HL-60 (cell line): ENCODE measurements around the gene TBL1XR1.

Experiments used
- DNase-seq, 2 experiments: peaks; one replicate each; pipeline ENCODE4 v3.0.0-alpha.2; 2010 to 2020; ENCODE audit warnings: low read depth in 1 of 2, low spot score in 1 of 2
- H3K27ac ChIP-seq: fragments of 250-450 bp; sonication (Bioruptor Pico); replicated peaks from 2 replicates; pipeline ENCODE4 v1.5.1; 2020; ENCODE audit warnings: mild to moderate bottlenecking, moderate library complexity
- H3K27me3 ChIP-seq: fragments of 250-450 bp; sonication (Bioruptor Pico); 2 replicates; pipeline ENCODE4 v1.5.1; 2021; ENCODE audit warnings: mild to moderate bottlenecking, moderate library complexity; ENCODE audit not compliant: insufficient read depth, poor library complexity, severe bottlenecking
- H3K4me3 ChIP-seq: replicated peaks from 2 replicates; pipeline ENCODE4 v1.5.1; 2011; ENCODE audit warnings: mild to moderate bottlenecking, control low read depth, low read length; ENCODE audit not compliant: insufficient read depth
- CTCF ChIP-seq: IDR thresholded peaks from one replicate; pipeline ENCODE4 v1.5.1; 2011; ENCODE audit warnings: low read length, control low read depth, inconsistent platforms; ENCODE audit not compliant: insufficient read depth
- GABPA ChIP-seq: IDR thresholded peaks from 2 replicates; pipeline ENCODE4 v1.6.1; 2012; ENCODE audit warnings: low read depth
- POLR2AphosphoS5 ChIP-seq: IDR thresholded peaks from 2 replicates; pipeline ENCODE4 v1.6.1; 2012; ENCODE audit warnings: low read depth
- REST ChIP-seq: IDR thresholded peaks from 2 replicates; pipeline ENCODE4 v1.6.1; 2012; ENCODE audit warnings: low read depth; ENCODE audit not compliant: insufficient replicate concordance
- SPI1 ChIP-seq: IDR thresholded peaks from 2 replicates; pipeline ENCODE4 v1.6.1; 2012; ENCODE audit warnings: low read depth, mild to moderate bottlenecking, borderline replicate concordance

TBL1XR1 gene

GRCh38 chr3:177034832-177035475 is 162.3 kb downstream of the TBL1XR1 start:
- TF ChIP-seq CTCF, result no peak
- TF ChIP-seq POLR2AphosphoS5, result no peak
- TF ChIP-seq SPI1, result no peak
- TF ChIP-seq GABPA, result no peak
- TF ChIP-seq REST, result no peak

DNA sequence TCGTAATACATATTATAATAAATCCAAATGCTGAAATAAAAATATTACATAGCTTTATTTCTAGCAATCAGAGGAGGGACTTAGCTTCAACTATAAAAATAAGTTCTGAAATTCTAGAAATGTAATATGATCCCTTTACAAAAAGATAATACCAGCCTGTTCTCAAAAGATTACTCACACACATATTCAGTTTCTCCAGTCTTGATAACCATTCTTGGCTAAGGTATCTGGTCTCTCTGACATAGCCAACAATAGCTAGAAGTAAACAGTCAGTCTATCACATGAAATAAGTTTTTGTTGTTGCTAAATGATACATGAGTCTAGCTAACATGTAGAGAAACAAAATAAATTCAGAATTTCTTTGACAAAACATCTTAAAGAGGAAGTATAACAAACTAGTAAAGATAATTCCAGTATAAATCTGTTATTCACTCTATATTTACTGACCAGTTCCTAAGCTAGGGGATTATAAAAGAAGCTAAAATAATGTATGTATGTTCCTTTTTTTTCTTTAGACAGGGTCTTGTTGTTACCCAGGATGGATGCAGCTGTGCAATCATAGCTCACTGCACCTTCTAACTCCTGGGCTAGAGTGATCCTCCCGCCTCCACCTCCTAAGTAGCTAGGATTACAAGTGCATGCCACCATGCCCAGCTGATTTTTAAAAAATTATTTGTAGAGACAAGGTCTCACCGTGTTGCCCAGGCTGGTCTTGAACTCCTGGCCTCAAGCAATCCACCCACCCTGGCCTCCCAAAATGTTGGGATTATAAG is 170.6 kb downstream of the TBL1XR1 start:
- Histone ChIP-seq H3K27me3 (no peaks in the 10 kb centered on the region), H3K4me3 (no peak overlapping the region), H3K27ac (no peak overlapping the region)
- TF ChIP-seq REST, result no peak
- TF ChIP-seq CTCF, result no peak
- TF ChIP-seq SPI1, result no peak
- no peak for TF ChIP-seq GABPA
- no peak for TF ChIP-seq POLR2AphosphoS5
- DNase-seq, result no peak

More at GRCh38 chr3:177034832-177035475, 162.3 kb downstream of the TBL1XR1 start:
- H3K27ac ChIP-seq, result no peak overlapping the region
- DNase-seq, result no peak
- no peak overlapping the region for H3K4me3 ChIP-seq
- no peaks in the 10 kb centered on the region for H3K27me3 ChIP-seq

DNA sequence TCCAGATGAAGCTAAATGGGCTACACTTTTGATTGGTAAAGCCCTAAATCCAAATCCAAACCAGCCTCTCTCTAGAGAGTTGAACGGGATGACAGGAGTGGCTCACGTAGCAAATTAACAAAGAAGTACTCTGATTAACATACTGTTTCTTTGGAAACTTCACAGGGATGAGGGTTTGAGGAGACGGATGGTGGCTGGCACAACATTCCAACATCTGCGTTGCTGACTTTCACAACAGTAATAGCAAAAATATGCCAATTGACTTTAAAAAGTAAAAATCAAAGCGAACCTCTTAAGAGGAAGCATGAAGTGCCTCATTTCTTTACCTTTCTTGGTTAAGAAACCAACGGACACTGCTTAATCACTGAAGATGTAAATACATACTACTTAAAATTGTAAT is 181.4 kb downstream of the TBL1XR1 start:
- Histone ChIP-seq H3K4me3 (no peak overlapping the region), H3K27ac (no peak overlapping the region), H3K27me3 (no peaks in the 10 kb centered on the region)
- no peak for DNase-seq
- TF ChIP-seq SPI1 (no peak), CTCF (no peak), POLR2AphosphoS5 (no peak), REST (no peak), GABPA (no peak)
